GM23248 (cell line): Measurements from ENCODE around the gene TMEM178B. TPM values are rescaled to one million over a fixed set of nuclear protein-coding genes. Genes with fewer than 3 reads are reported as not detected.
A peak's percentile ranks its signal among the peaks of the same experiment; 100 is the strongest.
"Not testable (repeated sequence)": the region's sequence is repeated elsewhere in the genome, so short reads cannot be mapped to it uniquely, and the experiment has no call there.

Source experiments
- DNase-seq: peaks from one replicate; pipeline ENCODE4 v3.0.0-alpha.2; 2015
- H2AFZ ChIP-seq: fragments of 200-600 bp; sonication (generic); 2 replicates; pipeline ENCODE4 v1.6.1; 2016; ENCODE audit warnings: antibody characterized with exemption
- H3F3A ChIP-seq: fragments of 200-600 bp; sonication (generic); 2 replicates; pipeline ENCODE4 v1.6.1; 2016; ENCODE audit warnings: mild to moderate bottlenecking, antibody characterized with exemption, mixed run types; ENCODE audit not compliant: insufficient read depth
- H3K27ac ChIP-seq: fragments of 200-600 bp; sonication (generic); 2 replicates; pipeline ENCODE4 v1.5.1; 2016; ENCODE audit warnings: mild to moderate bottlenecking
- H3K27me3 ChIP-seq: fragments of 200-600 bp; sonication (generic); replicated peaks from 2 replicates; pipeline ENCODE4 v1.6.1; 2016; ENCODE audit warnings: mild to moderate bottlenecking; ENCODE audit not compliant: insufficient read depth
- H3K36me3 ChIP-seq: fragments of 200-600 bp; sonication (generic); 2 replicates; pipeline ENCODE4 v1.6.1; 2016; ENCODE audit warnings: low read depth, mild to moderate bottlenecking
- H3K4me1 ChIP-seq: fragments of 200-600 bp; sonication (generic); 2 replicates; pipeline ENCODE4 v1.6.1; 2016; ENCODE audit warnings: mild to moderate bottlenecking; ENCODE audit not compliant: insufficient read depth
- H3K4me2 ChIP-seq: fragments of 200-600 bp; sonication (generic); one replicate; pipeline ENCODE4 v1.6.1; 2016; ENCODE audit warnings: mild to moderate bottlenecking; ENCODE audit not compliant: unreplicated experiment
- H3K4me3 ChIP-seq: fragments of 200-600 bp; sonication (generic); 2 replicates; pipeline ENCODE4 v1.5.1; 2016; ENCODE audit warnings: mild to moderate bottlenecking
- H3K79me2 ChIP-seq: fragments of 200-600 bp; sonication (generic); 2 replicates; pipeline ENCODE4 v1.6.1; 2016; ENCODE audit warnings: mild to moderate bottlenecking; ENCODE audit not compliant: insufficient read depth
- H3K9ac ChIP-seq: fragments of 200-600 bp; sonication (generic); 2 replicates; pipeline ENCODE4 v1.6.1; 2016; ENCODE audit warnings: mild to moderate bottlenecking
- H3K9me2 ChIP-seq: fragments of 200-600 bp; sonication (generic); 2 replicates; pipeline ENCODE4 v1.6.1; 2016; ENCODE audit warnings: mixed run types, mild to moderate bottlenecking, moderate library complexity; ENCODE audit not compliant: insufficient read depth
- H3K9me3 ChIP-seq: fragments of 200-600 bp; sonication (generic); one replicate; pipeline ENCODE4 v1.6.1; 2017; ENCODE audit warnings: low read depth
- H4K20me1 ChIP-seq: fragments of 200-600 bp; sonication (generic); 2 replicates; pipeline ENCODE4 v1.6.0; 2016; ENCODE audit not compliant: insufficient read depth
- EZH2 ChIP-seq: fragments of 200-600 bp; sonication (generic); IDR thresholded peaks from 2 replicates; pipeline ENCODE4 v1.6.1; 2018; ENCODE audit warnings: antibody characterized with exemption, mild to moderate bottlenecking; ENCODE audit not compliant: insufficient read depth, poor library complexity, severe bottlenecking
- EZH2phosphoT487 ChIP-seq: fragments of 200-600 bp; sonication (generic); IDR thresholded peaks from 2 replicates; pipeline ENCODE4 v1.6.1; 2018; ENCODE audit warnings: antibody characterized with exemption, moderate library complexity, mild to moderate bottlenecking, low read depth; ENCODE audit not compliant: insufficient read depth
- WGBS, 2 experiments: methylation state at CpG; one replicate each; pipeline ENCODE4 v1.1.6; 2015 to 2017; ENCODE audit warnings: low lambda C conversion rate in 2 of 2, low coverage in 1 of 2; ENCODE audit errors: missing lambda C conversion rate in 2 of 2; 5-methylcytosine and 5-hydroxymethylcytosine counted together
- in situ Hi-C: fragments of 300-500 bp; cut with MboI; formaldehyde crosslinking; loops from 2 replicates; pipeline ENCODE4 v1.15.0; 2020
- polyA plus RNA-seq: library from polyadenylated mRNA; unstranded; fragments of >200 nt; fragmentation: Nextera tagmentation; extraction: Ambion mirVana; gene quantifications from 2 replicates; pipeline ENCODE4 v1.2.1, GENCODE V29; 2016
- total RNA-seq: library from RNA; depleted of rRNA; stranded (reverse); fragments of >200 nt; shearing (Covaris generic); gene quantifications from 2 replicates; pipeline ENCODE4 v1.2.3, GENCODE V29; 2014; rRNA removed

The TMEM178B gene
- total RNA-seq (0.22 and 0.25 TPM in 2 replicates), polyA plus RNA-seq (0.04 and 0.05 TPM in 2 replicates)

DNA sequence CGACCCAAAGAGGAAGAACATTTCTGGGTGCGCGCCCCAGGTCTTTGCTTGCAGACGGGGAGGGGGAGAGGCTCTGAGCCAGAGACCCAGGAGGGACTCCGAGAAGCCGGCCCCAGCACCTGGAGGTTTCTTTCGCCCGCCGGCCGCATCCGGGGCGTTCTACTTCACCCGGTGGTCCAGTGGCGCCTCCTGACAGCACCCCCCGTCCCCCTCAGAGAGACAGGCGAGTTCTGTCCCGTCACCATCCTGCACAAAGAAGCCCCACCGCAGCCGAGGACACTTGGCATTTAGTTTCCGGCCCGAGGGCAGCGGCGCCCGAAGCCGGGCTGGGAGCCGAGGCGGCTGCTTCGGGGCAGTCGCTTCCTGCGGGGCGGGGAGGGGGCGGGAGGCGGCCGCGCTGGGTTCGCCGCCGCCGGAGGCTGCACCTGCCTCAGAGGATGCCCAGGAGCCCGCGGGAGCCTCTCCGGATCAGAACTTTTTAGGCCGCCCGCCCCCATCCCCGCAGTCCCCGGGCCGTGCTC lies at the start of gene TMEM178B:
Gene TMEM178B (plus strand): TSS at position 424 of the 521 bp plus-strand sequence.
- no peaks in the 10 kb centered on the region for H3K9me3 ChIP-seq
- H3K9ac ChIP-seq: no peak within 1 kb of the TSS
- no peaks in the 10 kb centered on the region for H3K9me2 ChIP-seq
- DNase-seq: peak; percentile 7
- 2 to 3% methylated on average over 22 to 44 of the region's 47 CpGs for WGBS, 2 experiments
- in situ Hi-C loops: no loop called here
- no peaks in the 10 kb centered on the region for H3K79me2 ChIP-seq
- H3K4me3 ChIP-seq: peak within 1 kb of the TSS; percentile 69
- peaks cover 8% of the 10 kb centered on the region; the same call in 1 of the 2 replicates for H3K4me1 ChIP-seq
- TF ChIP-seq EZH2 (no peak), EZH2phosphoT487 (no peak)
- no peaks in the 10 kb centered on the region for H3F3A ChIP-seq
- peaks cover 40% of the 10 kb centered on the region for H3K27me3 ChIP-seq
- H4K20me1 ChIP-seq: no peaks in the 10 kb centered on the region
- peak within 1 kb of the TSS; percentile 65 for H3K4me2 ChIP-seq
- peak within 1 kb of the TSS; percentile 60 for H2AFZ ChIP-seq
- no peak within 1 kb of the TSS for H3K27ac ChIP-seq
- no peaks in the 10 kb centered on the region for H3K36me3 ChIP-seq

DNA sequence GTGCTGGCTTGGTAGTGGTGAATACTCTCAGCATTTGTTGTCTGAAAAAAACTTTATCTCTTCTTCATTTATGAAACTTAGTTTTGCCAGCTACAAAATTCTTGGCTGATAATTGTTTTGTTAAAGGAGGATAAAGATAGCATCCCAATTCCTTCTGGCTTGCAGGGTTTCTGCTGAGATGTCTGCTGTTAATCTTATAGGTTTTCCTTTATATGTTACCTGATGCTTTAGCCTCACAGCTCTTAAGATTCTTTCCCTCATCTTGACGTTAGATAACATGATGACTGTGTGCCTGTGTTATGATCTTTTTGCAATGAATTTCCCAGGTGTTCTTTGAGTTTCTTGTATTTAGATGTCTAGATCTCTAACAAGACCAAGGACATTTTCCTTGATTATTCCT lies 49.2 kb upstream of the TMEM178B start:
- Histone ChIP-seq H3K4me2 (no peak overlapping the region), H3K9me3 (no peaks in the 10 kb centered on the region), H3K27me3 (no peaks in the 10 kb centered on the region), H4K20me1 (no peaks in the 10 kb centered on the region), H3K79me2 (no peaks in the 10 kb centered on the region), H3K27ac (no peak overlapping the region), H3K9ac (no peak overlapping the region), H3K4me1 (no peaks in the 10 kb centered on the region), H3F3A (no peaks in the 10 kb centered on the region), H3K4me3 (no peak overlapping the region), H3K36me3 (no peaks in the 10 kb centered on the region), H2AFZ (no peak overlapping the region), H3K9me2 (no peaks in the 10 kb centered on the region)
- TF ChIP-seq EZH2phosphoT487 (no peak), EZH2 (no peak)
- in situ Hi-C loops: loop anchor here (25.0 kb wide), 1 partner anchor 512 kb away; no protein-coding TSS in a partner anchor
- WGBS, 2 experiments: 24 to 55% methylated on average over 1 of the region's 1 CpG
- no peak for DNase-seq

DNA sequence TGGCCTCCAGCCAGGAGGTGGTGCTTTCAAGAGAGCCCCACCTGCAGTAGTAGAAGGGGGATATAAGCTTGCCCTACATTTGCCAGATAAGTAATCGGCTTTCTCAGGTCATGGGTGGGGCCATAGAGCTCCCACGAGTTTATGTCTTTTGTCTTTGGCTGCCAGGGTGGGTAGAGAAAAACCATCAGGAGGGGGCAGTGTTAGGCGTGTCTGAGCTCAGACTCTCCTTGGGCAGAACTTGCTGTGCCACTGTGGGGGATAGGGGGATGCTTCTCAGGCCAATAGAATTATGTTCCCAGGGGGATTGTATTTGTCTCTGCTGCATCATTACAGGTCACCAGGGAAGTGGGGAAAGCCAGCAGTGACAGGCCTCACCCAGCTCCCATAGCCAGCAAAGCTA lies 46.8 kb upstream of the TMEM178B start:
- in situ Hi-C loops: no loop called here
- H3K4me1 ChIP-seq: no peaks in the 10 kb centered on the region
- no peak for TF ChIP-seq EZH2
- TF ChIP-seq EZH2phosphoT487: no peak
- no peaks in the 10 kb centered on the region for H4K20me1 ChIP-seq
- H3K27ac ChIP-seq: no peak overlapping the region
- no peaks in the 10 kb centered on the region for H3K9me3 ChIP-seq
- H3K9me2 ChIP-seq: no peaks in the 10 kb centered on the region
- H3K36me3 ChIP-seq: no peaks in the 10 kb centered on the region
- no peak overlapping the region for H2AFZ ChIP-seq
- H3K79me2 ChIP-seq: no peaks in the 10 kb centered on the region
- no peak overlapping the region for H3K4me2 ChIP-seq
- H3K9ac ChIP-seq: no peak overlapping the region
- H3K27me3 ChIP-seq: no peaks in the 10 kb centered on the region
- H3K4me3 ChIP-seq: no peak overlapping the region
- no peak for DNase-seq
- H3F3A ChIP-seq: no peaks in the 10 kb centered on the region
- 27 to 31% methylated on average over 3 of the region's 3 CpGs for WGBS, 2 experiments

DNA sequence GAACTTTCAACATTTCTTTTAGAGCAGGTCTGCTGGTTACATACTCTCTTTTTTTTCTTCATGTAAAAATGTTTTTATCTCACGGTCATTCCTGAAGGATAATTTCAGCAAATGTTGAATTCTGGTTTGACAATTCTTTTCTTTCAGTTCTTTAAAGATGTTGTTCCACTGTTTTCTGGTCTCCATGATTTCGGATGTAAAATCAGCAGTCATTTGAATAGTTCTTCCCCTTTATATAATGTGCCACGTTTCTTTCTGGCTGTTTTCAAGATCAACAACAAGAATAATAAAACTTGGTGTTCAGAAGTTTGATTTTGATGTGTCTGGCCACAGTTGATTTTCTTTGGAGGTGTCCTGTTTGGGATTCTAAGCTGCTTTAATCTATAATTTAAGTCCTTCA lies 45.1 kb upstream of the TMEM178B start:
- Histone ChIP-seq H3K36me3 (no peaks in the 10 kb centered on the region), H3K79me2 (no peaks in the 10 kb centered on the region), H3F3A (no peaks in the 10 kb centered on the region), H3K27me3 (no peaks in the 10 kb centered on the region), H2AFZ (no peak overlapping the region), H3K4me1 (no peaks in the 10 kb centered on the region), H3K27ac (no peak overlapping the region), H3K9me3 (no peaks in the 10 kb centered on the region), H3K9ac (no peak overlapping the region), H3K4me2 (no peak overlapping the region), H3K9me2 (no peaks in the 10 kb centered on the region), H3K4me3 (no peak overlapping the region), H4K20me1 (no peaks in the 10 kb centered on the region)
- TF ChIP-seq EZH2 (no peak), EZH2phosphoT487 (no peak)
- WGBS, 2 experiments: 12 to 25% methylated on average over 3 of the region's 3 CpGs
- in situ Hi-C loops: no loop called here
- DNase-seq: no peak

DNA sequence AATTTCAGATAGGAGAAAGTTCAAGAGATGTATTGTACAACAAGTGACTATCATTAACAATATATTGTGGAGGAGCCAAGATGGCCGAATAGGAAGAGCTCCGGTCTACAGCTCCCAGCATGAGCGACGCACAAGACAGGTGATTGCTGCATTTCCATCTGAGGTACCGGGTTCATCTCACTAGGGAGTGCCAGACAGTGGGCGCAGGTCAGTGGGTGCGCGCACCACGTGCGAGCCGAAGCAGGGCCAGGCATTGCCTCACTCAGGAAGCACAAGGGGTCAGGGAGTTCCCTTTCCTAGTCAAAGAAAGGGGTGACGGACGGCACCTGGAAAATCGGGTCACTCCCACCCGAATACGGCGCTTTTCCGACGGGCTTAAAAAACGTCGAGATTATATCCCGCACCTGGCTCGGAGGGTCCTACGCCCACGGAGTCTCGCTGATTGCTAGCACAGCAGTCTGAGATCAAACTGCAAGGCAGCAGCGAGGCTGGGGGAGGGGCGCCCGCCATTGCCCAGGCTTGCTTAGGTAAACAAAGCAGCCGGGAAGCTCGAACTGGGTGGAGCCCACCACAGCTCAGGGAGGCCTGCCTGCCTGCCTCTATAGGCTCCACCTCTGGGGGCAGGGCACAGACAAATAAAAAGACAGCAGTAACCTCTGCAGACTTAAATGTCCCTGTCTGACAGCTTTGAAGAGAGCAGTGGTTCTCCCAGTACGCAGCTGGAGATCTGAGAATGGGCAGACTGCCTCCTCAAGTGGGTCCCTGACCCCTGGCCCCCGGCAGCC lies 41.1 kb upstream of the TMEM178B start:
- H3K9me2 ChIP-seq, H3F3A ChIP-seq, DNase-seq, in situ Hi-C loops, H3K4me2 ChIP-seq, H3K4me1 ChIP-seq, H3K4me3 ChIP-seq, H3K27ac ChIP-seq, H4K20me1 ChIP-seq, H3K9me3 ChIP-seq, H3K27me3 ChIP-seq, H3K36me3 ChIP-seq, H3K79me2 ChIP-seq, H2AFZ ChIP-seq, H3K9ac ChIP-seq: not testable (repeated sequence)
- 62 to 64% methylated on average over 28 to 31 of the region's 33 CpGs for WGBS, 2 experiments

DNA sequence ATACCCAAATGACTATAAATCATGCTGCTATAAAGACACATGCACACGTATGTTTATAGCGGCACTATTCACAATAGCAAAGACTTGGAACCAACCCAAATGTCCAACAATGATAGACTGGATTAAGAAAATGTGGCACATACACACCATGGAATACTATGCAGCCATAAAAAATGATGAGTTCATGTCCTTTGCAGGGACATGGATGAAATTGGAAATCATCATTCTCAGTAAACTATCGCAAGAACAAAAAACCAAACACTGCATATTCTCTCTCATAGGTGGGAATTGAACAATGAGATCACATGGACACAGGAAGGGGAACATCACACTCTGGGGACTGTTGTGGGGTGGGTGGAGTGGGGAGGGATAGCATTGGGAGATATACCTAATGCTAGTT lies 35.8 kb upstream of the TMEM178B start:
- H3K4me3 ChIP-seq, DNase-seq, H3K9me3 ChIP-seq, H3K27me3 ChIP-seq, H3K36me3 ChIP-seq, H3K4me2 ChIP-seq, in situ Hi-C loops, H3F3A ChIP-seq, H3K27ac ChIP-seq, H3K9ac ChIP-seq, H4K20me1 ChIP-seq, H3K4me1 ChIP-seq, H3K9me2 ChIP-seq, H3K79me2 ChIP-seq, H2AFZ ChIP-seq: not testable (repeated sequence)
- WGBS, 2 experiments: 16 to 25% methylated on average over 2 to 3 of the region's 3 CpGs
